Adrenal gland (tissue), 12 donors: Measurements from ENCODE around the gene IL11. TPM values are rescaled to one million over a fixed set of nuclear protein-coding genes. Genes with fewer than 3 reads are reported as not detected.

Experiments used
- DNase-seq, 7 donors: peaks; one replicate each; pipeline ENCODE4 v3.0.0-alpha.2; 2019 to 2020
- H3K27ac ChIP-seq, 5 donors: fragments of 200-600 bp; sonication (generic) in 4 of 5; 1 replicate in 3 of 5; 2 replicates in 2 of 5; pipeline versions ENCODE4 v1.5.1 to v1.8.0; 2016 to 2020; ENCODE audit warnings: mild to moderate bottlenecking in 1 of 5
- H3K27me3 ChIP-seq: fragments of 200-600 bp; 2 replicates; pipeline ENCODE4 v1.8.0; 2021
- H3K36me3 ChIP-seq, 2 donors: fragments of 200-600 bp; replicated peaks in 1 of 2; 1 replicate in 1 of 2; 2 replicates in 1 of 2; pipeline versions ENCODE4 v1.5.1 to v1.8.0; 2018 to 2022
- H3K4me1 ChIP-seq, 2 donors: fragments of 200-600 bp; replicated peaks in 1 of 2; 1 replicate in 1 of 2; 2 replicates in 1 of 2; pipeline versions ENCODE4 v1.5.1 to v1.8.0; 2018 to 2021
- H3K4me3 ChIP-seq, 4 donors: fragments of 200-600 bp; sonication (generic) in 3 of 4; one replicate each; pipeline ENCODE4 v1.5.1; 2016 to 2018
- H3K9me3 ChIP-seq, 3 donors: fragments of 200-600 bp; sonication (generic) in 1 of 3; replicated peaks in 1 of 3; 1 replicate in 2 of 3; 2 replicates in 1 of 3; pipeline versions ENCODE4 v1.5.1 to v1.8.0; 2016 to 2021
- POLR2A ChIP-seq, 2 donors: fragments of 450-650 bp; IDR thresholded peaks; one replicate each; pipeline ENCODE4 v1.6.1; 2017; ENCODE audit warnings: antibody characterized with exemption in 2 of 2, mild to moderate bottlenecking in 2 of 2, moderate library complexity in 1 of 2
- WGBS, 4 donors: extraction: QIAGEN DNeasy Blood & Tissue Kit in 2 of 4; methylation state at CpG; one replicate each; pipeline versions ENCODE4 v1.1.5 to v1.1.7; 2013 to 2017; 5-methylcytosine and 5-hydroxymethylcytosine counted together
- intact Hi-C, 2 donors: fragments of 100-400 bp; cut with DNase I; formaldehyde crosslinking; loops; one replicate each; pipeline versions ENCODE4 v1.14.1 to v1.15.0; 2022 to 2023
- polyA plus RNA-seq, 3 donors: library from polyadenylated mRNA; stranded (reverse); fragments of 200-250 nt in 2 of 3; fragments of 350-450 nt in 1 of 3; fragmentation: Illumina TruSeq in 1 of 3; extraction: RNeasy Lipid Tissue Mini Kit (QIAGEN cat#74804) in 1 of 3; gene quantifications; one replicate each; pipeline ENCODE4 v1.2.3, GENCODE V29; 2013 to 2014
- total RNA-seq, 9 donors: library from RNA; depleted of rRNA in 4 of 9; stranded (reverse); fragments of >200 nt in 4 of 9; fragments of 120-200 nt in 1 of 9; fragmentation: NEBNext Ultra II Directional in 1 of 9; extraction: Animal tissue kit (Norgen Biotek cat#: 25700) in 1 of 9; gene quantifications; one replicate each; pipeline versions ENCODE4 v1.1.0 to v1.2.4, GENCODE V29; 2013 to 2023
- TF ChIP-seq, protein P1 (sequence below), 6 experiments: fragments of 450-650 bp in 4 of 6; fragments of 200-600 bp in 2 of 6; sonication (generic) in 1 of 6; IDR thresholded peaks; 1 replicate in 5 of 6; 2 replicates in 1 of 6; pipeline versions ENCODE4 v1.5.1 to v1.8.0; 2016 to 2021; ENCODE audit warnings: antibody characterized with exemption in 6 of 6, mild to moderate bottlenecking in 2 of 6, moderate library complexity in 1 of 6
- donor health status: healthy with polysubstance abuse.
- donor health status: Bipolar disorder and iron deficiency.
- donor health status: DM: yes; HTN: yes; CAD: no.
- donor health status: DM: no; HTN: no; CAD: no.
- donor health status: DM: no; HTN: no; CAD: no.
- donor health status: DM: yes; HTN: yes; CAD: no.

Gene IL11
- total and polyA plus RNA-seq, 12 donors, result 0.17 to 1.1 (median 0.26) TPM; not detected in 8

DNA sequence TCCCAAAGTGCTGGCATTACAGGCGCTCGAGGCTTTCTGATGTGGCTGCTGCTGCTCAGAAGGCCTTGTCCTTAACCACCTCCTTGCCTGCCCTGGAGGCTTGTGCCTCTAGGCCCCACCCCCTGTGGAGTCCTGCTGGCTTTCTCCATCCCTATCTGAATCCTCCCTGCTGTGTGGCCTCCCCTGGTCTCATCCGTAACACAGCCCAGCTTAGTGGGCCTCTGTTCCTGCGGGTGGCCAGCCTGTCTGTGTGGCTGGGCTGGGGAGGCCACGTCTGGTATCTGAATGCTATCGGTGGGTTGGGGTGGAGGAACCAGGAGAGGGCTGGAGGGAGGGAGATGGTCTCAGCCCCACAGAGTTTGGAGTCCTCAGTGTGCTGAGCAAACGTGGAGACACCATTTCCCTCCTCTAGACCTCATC lies 20.2 kb upstream of the IL11 start:
- TF ChIP-seq, protein P1, sequence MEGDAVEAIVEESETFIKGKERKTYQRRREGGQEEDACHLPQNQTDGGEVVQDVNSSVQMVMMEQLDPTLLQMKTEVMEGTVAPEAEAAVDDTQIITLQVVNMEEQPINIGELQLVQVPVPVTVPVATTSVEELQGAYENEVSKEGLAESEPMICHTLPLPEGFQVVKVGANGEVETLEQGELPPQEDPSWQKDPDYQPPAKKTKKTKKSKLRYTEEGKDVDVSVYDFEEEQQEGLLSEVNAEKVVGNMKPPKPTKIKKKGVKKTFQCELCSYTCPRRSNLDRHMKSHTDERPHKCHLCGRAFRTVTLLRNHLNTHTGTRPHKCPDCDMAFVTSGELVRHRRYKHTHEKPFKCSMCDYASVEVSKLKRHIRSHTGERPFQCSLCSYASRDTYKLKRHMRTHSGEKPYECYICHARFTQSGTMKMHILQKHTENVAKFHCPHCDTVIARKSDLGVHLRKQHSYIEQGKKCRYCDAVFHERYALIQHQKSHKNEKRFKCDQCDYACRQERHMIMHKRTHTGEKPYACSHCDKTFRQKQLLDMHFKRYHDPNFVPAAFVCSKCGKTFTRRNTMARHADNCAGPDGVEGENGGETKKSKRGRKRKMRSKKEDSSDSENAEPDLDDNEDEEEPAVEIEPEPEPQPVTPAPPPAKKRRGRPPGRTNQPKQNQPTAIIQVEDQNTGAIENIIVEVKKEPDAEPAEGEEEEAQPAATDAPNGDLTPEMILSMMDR (IDR thresholded peaks at IDR 0.05), result no peak
- TF ChIP-seq POLR2A (IDR thresholded peaks at IDR 0.05), result no peak
- peak overlapping the region in 1 of 5 donors; percentile 8 for H3K27ac ChIP-seq
- intact Hi-C loops, result no loop called here
- WGBS, 4 donors, result 75 to 87% (median 75%) methylated on average over 4 to 7 of the region's 7 CpGs
- no peaks in the 10 kb centered on the region for H3K9me3 ChIP-seq
- H3K27me3 ChIP-seq, result no peaks in the 10 kb centered on the region
- peaks cover 0 to 35% of the 10 kb centered on the region in 2 donors for H3K36me3 ChIP-seq
- peaks cover 18 to 30% of the 10 kb centered on the region in 2 donors for H3K4me1 ChIP-seq
- no peak overlapping the region for H3K4me3 ChIP-seq
- DNase-seq, result no peak

GRCh38 chr19:55389386-55390317 lies 19.4 kb upstream of the IL11 start:
- Histone ChIP-seq H3K27ac (no peak overlapping the region), H3K4me3 (no peak overlapping the region), H3K27me3 (no peaks in the 10 kb centered on the region), H3K36me3 (peaks cover 0 to 35% of the 10 kb centered on the region in 2 donors), H3K9me3 (no peaks in the 10 kb centered on the region), H3K4me1 (peaks cover 22 to 35% of the 10 kb centered on the region in 2 donors)
- intact Hi-C loops, result no loop called here
- DNase-seq, result no peak
- 78 to 89% (median 85%) methylated on average over 13 to 21 of the region's 21 CpGs for WGBS, 4 donors
- TF ChIP-seq POLR2A (IDR thresholded peaks at IDR 0.05), result no peak
- TF ChIP-seq, protein P1 (IDR thresholded peaks at IDR 0.05), result no peak

- no peaks in the 10 kb centered on the region for H3K27me3 ChIP-seq
- H3K27ac ChIP-seq, result no peak overlapping the region
- H3K9me3 ChIP-seq, result no peaks in the 10 kb centered on the region
- TF ChIP-seq POLR2A (IDR thresholded peaks at IDR 0.05), result no peak
- TF ChIP-seq, protein P1 (IDR thresholded peaks at IDR 0.05), result no peak
- intact Hi-C loops, result no loop called here
- peaks cover 0 to 35% of the 10 kb centered on the region in 2 donors for H3K36me3 ChIP-seq
- peak overlapping the region in 1 of 4 donors; percentile 85 for H3K4me3 ChIP-seq
- 79 to 84% (median 79%) methylated on average over 10 to 24 of the region's 24 CpGs for WGBS, 4 donors
- H3K4me1 ChIP-seq, result peaks cover 30 to 45% of the 10 kb centered on the region in 2 donors
- no peak for DNase-seq
These were observed 17.7 kb upstream of the IL11 start for GRCh38 chr19:55387736-55388497.

DNA sequence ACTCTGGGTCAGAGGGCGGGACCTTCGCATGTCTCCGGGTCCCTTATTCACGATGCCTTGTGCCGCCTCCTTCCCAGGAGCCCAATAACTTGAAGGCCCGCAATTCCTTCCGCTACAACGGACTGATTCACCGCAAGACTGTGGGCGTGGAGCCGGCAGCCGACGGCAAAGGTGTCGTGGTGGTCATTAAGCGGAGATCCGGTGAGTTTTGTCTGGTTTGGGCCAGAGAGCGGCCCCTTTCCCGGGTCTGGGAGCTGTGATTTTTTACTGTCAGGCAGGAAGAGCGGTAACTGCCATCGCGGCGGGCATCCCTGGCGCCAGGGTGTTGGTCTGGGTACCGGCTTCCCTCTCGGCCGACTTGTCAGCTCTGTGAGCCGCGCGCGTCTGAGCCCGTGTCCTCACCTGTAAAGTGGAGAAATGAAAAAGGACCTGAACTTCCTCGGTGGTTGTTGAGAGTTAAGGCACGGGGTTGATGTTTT lies 16.3 kb upstream of the IL11 start:
- peaks cover 0 to 35% of the 10 kb centered on the region in 2 donors for H3K36me3 ChIP-seq
- peak in 3 of 7 donors; percentile 13 to 58 (median 53) for DNase-seq
- H3K4me1 ChIP-seq, result peaks cover 30 to 45% of the 10 kb centered on the region in 2 donors
- H3K27ac ChIP-seq, result peak overlapping the region in 4 of 5 donors; percentile 85 to 96 (median 91)
- intact Hi-C loops, result no loop called here
- no peaks in the 10 kb centered on the region for H3K9me3 ChIP-seq
- H3K27me3 ChIP-seq, result no peaks in the 10 kb centered on the region
- peak overlapping the region; percentile 36 to 93 (median 71) for H3K4me3 ChIP-seq
- WGBS, 4 donors, result 1 to 4% (median 3%) methylated on average over 24 to 33 of the region's 33 CpGs
- TF ChIP-seq POLR2A (IDR thresholded peaks at IDR 0.05), result no peak
- TF ChIP-seq, protein P1 (IDR thresholded peaks at IDR 0.05), result no peak
